ENCODE measurements around the gene ADCY9. TPM values are rescaled to one million over a fixed set of nuclear protein-coding genes. Genes with fewer than 3 reads are reported as not detected.

Gene ADCY9
- total RNA-seq, 1 donor: 9.7 TPM

DNA sequence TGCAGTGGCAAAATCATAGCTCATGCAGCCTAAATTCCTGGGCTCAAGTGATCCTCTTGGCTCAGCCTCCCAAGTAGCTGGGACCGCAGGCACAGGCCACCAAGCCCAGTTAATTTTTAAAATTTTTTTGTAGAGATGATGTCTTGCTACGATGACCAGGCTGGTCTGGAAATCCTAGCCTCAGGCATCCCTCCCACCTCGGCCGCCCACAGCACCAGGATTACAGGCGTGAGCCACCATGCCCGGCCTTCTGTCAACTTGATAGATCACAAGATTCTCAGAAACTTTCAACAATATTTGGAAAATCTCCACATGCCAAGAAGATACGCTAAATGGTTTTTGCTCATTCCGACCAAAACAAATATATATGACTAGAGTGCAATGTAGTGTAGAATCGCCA, 111.0 kb downstream of the ADCY9 start:
- no peak overlapping the region for H3K4me3 ChIP-seq (ENCODE audit: low read length)
- H3K9me3 ChIP-seq (ENCODE audit: low read depth, low read length): no peaks in the 10 kb centered on the region
- H3K27me3 ChIP-seq (ENCODE audit: insufficient read depth, low read length): no peaks in the 10 kb centered on the region
- peaks cover 6% of the 10 kb centered on the region for H3K4me1 ChIP-seq (ENCODE audit: insufficient read depth, low read length)

DNA sequence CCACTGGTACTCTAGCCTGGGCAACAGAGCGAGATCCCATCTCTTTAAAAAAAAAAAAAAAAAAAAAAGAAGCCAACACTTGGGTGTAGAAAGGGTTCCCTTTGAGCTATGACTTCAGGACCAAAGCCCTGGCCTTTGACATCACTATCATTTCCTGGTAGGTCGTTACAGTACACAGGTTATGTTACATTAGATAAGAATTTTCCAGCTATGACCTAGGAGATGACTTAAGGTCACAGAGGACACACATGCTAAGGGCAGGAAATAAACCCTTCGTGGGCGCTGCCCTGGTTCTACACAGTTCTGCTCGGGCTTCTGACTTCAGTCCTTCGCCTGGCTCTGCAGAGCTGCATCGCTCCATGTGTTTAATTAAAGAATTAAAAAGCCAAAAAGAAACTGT, 112.0 kb downstream of the ADCY9 start:
- Histone ChIP-seq H3K4me1 (ENCODE audit: insufficient read depth, low read length) (peaks cover 4% of the 10 kb centered on the region), H3K4me3 (ENCODE audit: low read length) (no peak overlapping the region), H3K9me3 (ENCODE audit: low read depth, low read length) (no peaks in the 10 kb centered on the region), H3K27me3 (ENCODE audit: insufficient read depth, low read length) (no peaks in the 10 kb centered on the region)

DNA sequence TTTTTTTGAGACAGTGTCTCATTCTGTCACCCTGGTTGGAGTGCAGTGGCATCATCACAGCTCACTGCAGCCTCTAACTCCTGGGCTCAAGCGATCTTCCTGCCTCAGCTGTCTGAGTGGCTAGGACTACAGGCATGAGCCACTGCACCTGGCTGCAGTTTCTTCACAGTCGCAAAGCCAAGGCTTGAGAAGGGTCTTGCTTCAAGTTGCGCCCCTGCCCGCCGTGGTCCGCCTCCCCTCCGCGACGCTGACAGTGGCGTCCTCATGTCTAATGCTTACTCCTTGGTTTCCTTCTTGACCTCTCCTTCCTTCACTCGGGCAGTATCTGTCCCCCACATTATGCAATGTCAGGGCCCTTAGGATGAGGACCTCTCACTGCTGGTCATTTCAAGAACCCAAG, 112.7 kb downstream of the ADCY9 start:
- peaks cover 4% of the 10 kb centered on the region for H3K4me1 ChIP-seq (ENCODE audit: insufficient read depth, low read length)
- no peak overlapping the region for H3K4me3 ChIP-seq (ENCODE audit: low read length)
- H3K9me3 ChIP-seq (ENCODE audit: low read depth, low read length): no peaks in the 10 kb centered on the region
- H3K27me3 ChIP-seq (ENCODE audit: insufficient read depth, low read length): no peaks in the 10 kb centered on the region

DNA sequence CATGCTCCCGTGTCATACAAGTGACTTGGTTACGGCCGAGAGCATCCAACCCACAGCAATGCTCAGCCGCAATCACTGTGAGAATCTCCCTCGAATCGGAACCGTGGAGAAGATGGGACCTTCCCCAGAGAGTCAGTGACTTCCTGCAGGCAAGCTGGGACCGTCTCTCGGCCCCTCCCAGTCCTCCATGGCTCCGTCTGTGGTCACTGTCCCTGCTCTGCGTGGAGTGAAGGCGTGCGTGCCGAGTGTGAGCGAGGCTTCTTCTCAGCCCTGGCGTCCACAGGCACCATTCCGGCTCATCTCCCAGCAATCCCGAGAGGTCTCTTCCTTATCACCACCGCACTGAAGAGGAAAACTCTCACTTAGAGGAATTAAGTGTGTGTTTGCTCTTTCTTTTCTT, 113.1 kb downstream of the ADCY9 start:
- H3K27me3 ChIP-seq (ENCODE audit: insufficient read depth, low read length): no peaks in the 10 kb centered on the region
- H3K4me3 ChIP-seq (ENCODE audit: low read length): no peak overlapping the region
- H3K9me3 ChIP-seq (ENCODE audit: low read depth, low read length): no peaks in the 10 kb centered on the region
- H3K4me1 ChIP-seq (ENCODE audit: insufficient read depth, low read length): peaks cover 4% of the 10 kb centered on the region

DNA sequence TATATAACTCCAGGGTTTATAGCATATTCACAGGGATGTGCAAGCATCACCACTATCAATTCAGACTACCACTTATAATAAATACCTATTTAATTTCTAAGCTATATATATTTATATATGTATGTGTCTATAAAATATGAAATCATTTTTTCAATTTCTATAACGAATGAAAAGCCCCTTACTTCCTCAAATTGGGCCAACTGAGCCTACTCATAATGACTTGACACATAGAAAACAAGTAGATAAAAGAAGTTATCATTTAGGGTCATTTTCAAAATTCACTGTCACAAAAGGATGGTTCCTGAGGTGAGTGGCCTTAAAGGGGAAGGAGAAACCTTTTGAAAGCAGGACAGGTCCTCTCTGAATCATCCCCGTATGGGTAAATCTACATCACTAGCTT, 114.1 kb downstream of the ADCY9 start:
- Histone ChIP-seq H3K4me3 (ENCODE audit: low read length) (no peak overlapping the region), H3K27me3 (ENCODE audit: insufficient read depth, low read length) (no peaks in the 10 kb centered on the region), H3K4me1 (ENCODE audit: insufficient read depth, low read length) (peaks cover 4% of the 10 kb centered on the region), H3K9me3 (ENCODE audit: low read depth, low read length) (no peaks in the 10 kb centered on the region)

DNA sequence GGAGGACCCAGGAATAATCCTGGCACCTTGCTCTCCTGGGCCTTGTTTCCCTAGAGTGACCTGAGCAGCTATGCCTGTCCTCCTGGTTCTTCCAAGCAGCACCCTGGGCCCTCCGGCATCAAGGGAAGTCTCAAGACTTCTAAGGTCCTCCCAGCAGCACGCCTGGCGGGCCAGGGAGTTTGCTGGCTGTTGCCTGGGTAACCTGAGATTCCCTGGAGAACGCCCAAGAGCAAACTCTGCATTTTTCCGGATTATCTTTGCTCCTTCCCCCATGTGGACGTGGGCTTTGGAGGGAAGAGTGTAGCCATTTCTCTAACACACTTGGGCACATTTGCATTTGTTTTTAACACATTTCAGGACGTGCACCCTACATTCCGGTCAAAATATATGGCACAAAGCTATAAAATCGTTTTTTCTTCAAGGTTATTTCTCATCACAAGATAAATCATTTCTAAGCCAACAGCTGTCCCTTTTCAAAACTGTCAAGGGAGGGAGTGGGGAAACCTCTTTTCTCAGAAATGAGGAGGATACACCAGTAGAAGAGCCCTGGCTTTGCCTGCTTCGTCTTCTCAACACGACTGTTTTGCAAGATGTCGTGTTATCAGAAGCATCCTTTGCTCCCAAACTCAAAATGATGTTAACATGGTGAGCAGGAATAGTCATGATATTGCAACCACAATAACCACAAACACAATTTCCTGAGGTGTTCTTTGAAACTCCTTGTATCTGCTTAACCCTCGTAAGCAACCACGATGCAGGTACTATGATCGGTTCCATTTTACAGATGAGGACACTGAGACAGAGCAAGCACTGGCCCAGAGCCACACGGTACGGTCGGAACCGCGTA, 116.5 kb downstream of the ADCY9 start:
- Histone ChIP-seq H3K4me1 (ENCODE audit: insufficient read depth, low read length) (peaks cover 4% of the 10 kb centered on the region), H3K27me3 (ENCODE audit: insufficient read depth, low read length) (no peaks in the 10 kb centered on the region), H3K4me3 (ENCODE audit: low read length) (no peak overlapping the region), H3K9me3 (ENCODE audit: low read depth, low read length) (no peaks in the 10 kb centered on the region)

DNA sequence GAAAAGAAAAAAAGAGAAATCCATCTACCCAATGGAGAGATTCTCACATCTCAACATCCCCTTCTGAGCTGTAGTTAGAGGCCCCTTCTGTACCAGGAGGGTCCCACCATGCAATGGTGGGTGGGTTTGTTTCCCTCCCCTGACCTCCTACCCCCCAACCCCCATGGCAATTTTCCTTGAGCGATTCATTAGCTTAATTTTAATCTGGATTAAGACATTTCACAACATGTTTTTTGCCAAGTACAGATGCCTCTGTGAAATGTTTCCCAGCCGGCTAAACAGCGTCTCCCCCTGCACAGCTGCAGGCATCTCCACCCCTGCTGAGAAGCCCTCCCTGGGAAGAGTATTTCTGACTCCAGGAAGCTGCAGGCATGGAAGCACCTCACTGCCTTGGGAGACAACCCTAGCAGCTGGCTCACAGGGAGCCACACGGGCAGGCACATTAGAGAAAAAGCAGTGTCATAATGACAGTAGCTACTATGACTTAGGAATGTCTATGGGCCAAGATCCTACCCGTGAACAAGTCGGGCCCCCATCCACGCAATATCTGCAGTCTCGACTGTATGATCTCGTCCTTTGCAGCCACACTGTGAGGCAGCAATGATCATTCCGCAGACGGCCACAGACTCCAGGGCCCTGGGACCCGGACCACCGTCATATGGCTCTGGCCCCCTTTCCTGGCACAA, 117.3 kb downstream of the ADCY9 start:
- no peak overlapping the region for H3K4me3 ChIP-seq (ENCODE audit: low read length)
- H3K9me3 ChIP-seq (ENCODE audit: low read depth, low read length): no peaks in the 10 kb centered on the region
- peaks cover 4% of the 10 kb centered on the region for H3K4me1 ChIP-seq (ENCODE audit: insufficient read depth, low read length)
- no peaks in the 10 kb centered on the region for H3K27me3 ChIP-seq (ENCODE audit: insufficient read depth, low read length)

DNA sequence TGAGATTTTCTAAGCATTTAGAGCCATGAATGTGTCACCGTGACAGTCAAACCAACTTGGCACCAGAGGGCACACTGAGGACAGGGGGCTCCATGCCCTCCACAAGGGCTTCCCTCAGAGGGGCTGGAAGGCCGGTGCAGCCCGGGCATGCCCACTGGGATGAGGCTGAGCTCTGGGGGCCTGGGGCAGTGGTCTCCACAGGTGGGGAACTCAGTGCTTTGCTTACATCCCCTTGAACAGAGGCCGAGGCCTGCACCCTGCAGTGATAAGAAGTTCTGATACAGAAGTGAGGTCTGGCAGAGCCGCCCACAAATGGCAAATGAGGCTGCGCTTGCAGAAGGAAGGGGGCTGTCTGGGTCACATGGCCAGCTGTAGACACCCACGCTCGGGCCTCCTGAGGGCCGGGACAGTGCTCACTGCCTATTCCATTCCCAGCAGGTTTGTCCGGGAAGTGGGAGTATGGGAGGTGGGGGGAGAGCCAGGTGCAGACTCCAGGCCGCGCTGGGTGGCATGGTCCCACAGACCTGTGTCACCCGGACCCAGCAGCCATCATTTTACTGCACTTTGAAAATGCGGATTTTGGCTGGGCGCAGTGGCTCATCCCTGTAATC, 118.9 kb downstream of the ADCY9 start:
- Histone ChIP-seq H3K4me3 (ENCODE audit: low read length) (no peak overlapping the region), H3K9me3 (ENCODE audit: low read depth, low read length) (no peaks in the 10 kb centered on the region), H3K4me1 (ENCODE audit: insufficient read depth, low read length) (peaks cover 4% of the 10 kb centered on the region), H3K27me3 (ENCODE audit: insufficient read depth, low read length) (no peaks in the 10 kb centered on the region)

DNA sequence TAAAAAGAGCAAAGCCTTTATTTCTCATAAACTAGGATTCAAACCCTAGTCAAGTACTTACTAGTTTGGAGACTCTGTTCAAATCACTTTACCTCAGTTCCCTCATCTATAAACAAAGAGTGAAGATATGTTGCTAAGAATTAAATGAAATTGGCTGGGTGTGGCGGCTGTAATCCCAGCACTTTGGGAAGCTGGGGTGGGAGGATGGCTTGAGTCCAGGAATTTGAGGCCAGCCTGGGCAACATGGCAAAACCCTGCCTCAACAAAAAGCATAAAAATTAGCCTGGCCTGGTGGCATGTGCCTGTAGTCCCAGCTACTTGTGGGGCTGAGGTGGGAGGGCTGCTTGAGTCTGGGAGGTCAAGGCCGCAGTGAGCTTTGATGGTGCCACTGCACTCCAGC, 121.2 kb downstream of the ADCY9 start:
- Histone ChIP-seq H3K9me3 (ENCODE audit: low read depth, low read length) (no peaks in the 10 kb centered on the region), H3K4me1 (ENCODE audit: insufficient read depth, low read length) (peaks cover 2% of the 10 kb centered on the region), H3K4me3 (ENCODE audit: low read length) (no peak overlapping the region), H3K27me3 (ENCODE audit: insufficient read depth, low read length) (no peaks in the 10 kb centered on the region)

DNA sequence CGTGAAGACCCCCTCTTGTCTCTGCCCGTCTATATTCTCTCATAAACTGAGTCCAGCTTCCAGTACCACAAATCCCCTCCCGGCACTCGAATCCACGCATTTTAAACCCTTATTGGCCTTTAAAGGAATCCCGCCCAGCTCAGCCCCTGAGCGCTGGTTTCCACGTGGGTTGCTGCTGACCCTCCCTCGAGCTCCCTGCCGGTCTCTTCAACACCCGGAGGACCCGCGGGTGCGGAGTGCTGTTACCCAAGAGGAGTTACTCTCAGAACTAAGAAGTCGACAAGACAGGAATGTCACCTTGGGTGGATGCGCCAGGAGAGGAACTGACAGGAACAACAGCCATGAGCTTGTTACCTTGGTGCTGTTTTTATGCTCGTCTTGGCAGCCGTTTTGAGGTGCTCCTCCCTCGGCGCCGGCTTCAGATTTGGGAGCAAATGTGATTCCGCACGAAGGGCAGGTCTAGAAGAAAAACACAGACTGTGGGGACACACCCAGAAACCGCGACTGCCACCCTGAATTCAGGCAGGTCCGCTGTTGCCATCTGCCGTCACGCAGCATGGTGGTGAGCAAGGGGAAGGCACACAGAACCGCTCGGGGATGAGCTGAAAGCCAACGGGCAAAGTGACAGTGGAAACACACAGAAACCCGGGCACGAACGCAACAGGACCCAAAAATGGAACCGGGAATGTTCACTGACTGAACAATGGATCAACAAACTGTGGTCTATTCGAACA, 123.0 kb downstream of the ADCY9 start:
- Histone ChIP-seq H3K4me1 (ENCODE audit: insufficient read depth, low read length) (no peaks in the 10 kb centered on the region), H3K9me3 (ENCODE audit: low read depth, low read length) (no peaks in the 10 kb centered on the region), H3K4me3 (ENCODE audit: low read length) (no peak overlapping the region), H3K27me3 (ENCODE audit: insufficient read depth, low read length) (no peaks in the 10 kb centered on the region)

DNA sequence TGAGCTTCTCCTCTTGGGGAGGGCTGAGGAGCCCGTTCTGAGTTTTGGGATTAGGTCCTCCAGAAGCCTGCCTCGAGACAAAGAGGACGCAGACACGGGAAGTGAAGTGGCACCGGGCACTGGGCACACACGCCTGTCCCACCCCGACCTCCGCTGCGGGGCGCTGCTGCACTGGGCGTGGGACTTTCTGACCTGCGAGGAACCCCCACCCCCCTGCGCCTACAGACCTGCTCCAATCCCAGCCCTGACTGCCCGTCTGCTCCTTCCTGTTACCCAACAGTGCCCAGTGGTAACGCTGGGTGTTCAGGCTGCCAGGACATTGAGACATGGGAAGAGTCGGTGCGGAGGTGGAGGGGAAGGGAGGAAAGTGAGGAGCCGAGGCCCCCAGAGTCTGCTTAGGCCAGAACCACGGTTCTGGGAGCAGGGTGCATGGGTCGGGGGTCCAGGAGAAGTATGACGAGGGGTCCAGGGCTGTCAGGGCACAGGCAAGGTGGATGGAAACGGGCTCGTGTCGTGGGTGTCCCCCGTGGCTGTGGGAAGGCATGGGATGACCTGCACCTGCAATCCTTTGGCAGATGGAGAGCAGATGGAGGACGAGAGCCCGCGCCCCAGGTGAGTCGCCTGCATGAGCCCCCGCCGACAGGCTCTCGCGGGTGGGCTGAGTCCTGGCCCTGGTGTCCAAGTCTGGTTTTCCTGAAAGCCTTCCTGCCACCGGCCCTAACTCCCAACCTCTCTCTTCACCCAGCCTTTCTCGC, 123.8 kb downstream of the ADCY9 start:
- H3K4me3 ChIP-seq (ENCODE audit: low read length): no peak overlapping the region

DNA sequence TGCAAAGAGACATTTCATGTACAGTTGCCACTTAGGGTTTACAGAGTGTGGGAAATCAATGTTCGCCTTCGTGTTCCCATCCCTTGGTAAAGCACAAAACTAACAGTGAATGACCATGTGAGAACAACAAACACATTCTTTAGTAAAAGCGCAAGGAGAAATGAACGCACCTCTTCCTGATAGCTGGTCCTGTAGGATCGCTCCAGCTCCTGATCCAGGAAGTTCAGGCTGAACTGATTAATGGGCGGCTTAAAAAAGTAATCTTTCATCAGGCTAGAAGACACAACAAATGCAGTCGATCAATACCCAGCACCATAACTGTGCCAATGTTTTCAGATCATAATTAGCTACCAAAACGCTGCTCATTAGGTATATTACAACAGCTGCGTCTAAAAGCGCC, 127.4 kb downstream of the ADCY9 start:
- Histone ChIP-seq H3K9me3 (ENCODE audit: low read depth, low read length) (no peaks in the 10 kb centered on the region), H3K4me1 (ENCODE audit: insufficient read depth, low read length) (no peaks in the 10 kb centered on the region), H3K4me3 (ENCODE audit: low read length) (no peak overlapping the region), H3K27me3 (ENCODE audit: insufficient read depth, low read length) (no peaks in the 10 kb centered on the region)

More for the DNA sequence above, 123.8 kb downstream of the ADCY9 start:
- H3K9me3 ChIP-seq (ENCODE audit: low read depth, low read length): no peaks in the 10 kb centered on the region
- no peaks in the 10 kb centered on the region for H3K27me3 ChIP-seq (ENCODE audit: insufficient read depth, low read length)
- H3K4me1 ChIP-seq (ENCODE audit: insufficient read depth, low read length): no peaks in the 10 kb centered on the region

DNA sequence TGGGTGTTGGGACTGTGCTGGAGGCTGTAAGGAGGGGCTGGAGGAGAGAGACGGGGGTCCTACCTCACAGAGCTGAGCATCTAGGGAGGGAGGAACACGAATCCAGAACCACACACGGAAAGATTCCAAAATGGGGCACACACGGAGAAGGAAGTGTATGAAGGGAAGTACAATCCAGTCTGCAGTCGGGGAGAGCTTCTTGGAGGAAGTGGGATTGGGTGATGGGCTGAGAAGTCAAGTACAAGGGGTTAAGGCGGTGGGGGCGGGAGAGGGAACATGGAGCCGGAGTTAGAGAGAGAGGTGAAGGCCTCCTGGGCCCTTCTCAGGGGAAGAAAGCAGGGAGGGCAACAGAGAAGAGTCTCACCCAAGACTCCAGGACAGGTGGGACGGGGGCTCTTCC, 128.2 kb downstream of the ADCY9 start:
- Histone ChIP-seq H3K4me3 (ENCODE audit: low read length) (no peak overlapping the region), H3K27me3 (ENCODE audit: insufficient read depth, low read length) (no peaks in the 10 kb centered on the region), H3K9me3 (ENCODE audit: low read depth, low read length) (no peaks in the 10 kb centered on the region), H3K4me1 (ENCODE audit: insufficient read depth, low read length) (no peaks in the 10 kb centered on the region)

DNA sequence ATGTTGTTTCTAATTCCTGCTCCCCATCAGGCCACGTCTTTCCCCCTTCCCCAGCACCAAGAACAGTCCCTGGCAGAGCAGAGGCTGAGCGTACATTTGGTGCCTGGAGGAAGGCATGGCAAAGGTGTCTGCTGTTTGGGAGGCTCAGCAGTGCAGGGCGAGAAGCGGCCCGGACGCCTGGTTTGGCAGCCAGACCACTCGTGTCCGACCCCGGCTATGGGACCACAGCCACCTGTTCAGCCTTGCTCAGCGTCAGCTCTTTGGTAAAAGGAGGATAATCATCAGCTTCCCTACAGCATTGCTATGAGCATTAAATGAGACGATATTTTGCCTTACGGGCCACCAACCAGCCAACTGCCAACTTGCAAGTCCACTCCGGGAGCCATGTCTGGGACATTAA, 129.0 kb downstream of the ADCY9 start:
- Histone ChIP-seq H3K4me3 (ENCODE audit: low read length) (no peak overlapping the region), H3K9me3 (ENCODE audit: low read depth, low read length) (no peaks in the 10 kb centered on the region), H3K4me1 (ENCODE audit: insufficient read depth, low read length) (no peaks in the 10 kb centered on the region), H3K27me3 (ENCODE audit: insufficient read depth, low read length) (no peaks in the 10 kb centered on the region)

Data from mononuclear cell (primary cell).